Vagina (tissue), 2 donors: ENCODE data around the gene TMEM235.

Experiments used
- CTCF ChIP-seq, 3 experiments: fragments of 450-650 bp in 2 of 3; fragments of 200-600 bp in 1 of 3; sonication (generic) in 1 of 3; IDR thresholded peaks; one replicate each; pipeline ENCODE4 v1.5.1; 2017 to 2019; ENCODE audit warnings: antibody characterized with exemption in 3 of 3, mild to moderate bottlenecking in 2 of 3, moderate library complexity in 2 of 3
- POLR2A ChIP-seq, 2 donors: fragments of 450-650 bp; IDR thresholded peaks; one replicate each; pipeline ENCODE4 v1.6.1; 2017; ENCODE audit warnings: antibody characterized with exemption in 2 of 2, mild to moderate bottlenecking in 2 of 2, moderate library complexity in 2 of 2

GRCh38 chr17:78273813-78274212 lies 42.4 kb downstream of the TMEM235 start:
- no peak for TF ChIP-seq CTCF (IDR thresholded peaks at IDR 0.05)
- TF ChIP-seq POLR2A (IDR thresholded peaks at IDR 0.05): no peak
